T47D (cell line): Measurements from ENCODE around the gene TYK2.

Experiments used
- DNase-seq, 2 experiments: peaks; one replicate each; pipeline versions ENCODE4 v3.0.0 to v3.0.0-alpha.2; 2011 to 2012; ENCODE audit warnings: low read depth in 1 of 2, low spot score in 1 of 2
- JUND ChIP-seq: IDR thresholded peaks from 2 replicates; pipeline ENCODE4 v1.6.1; 2012; ENCODE audit warnings: low read depth
- in situ Hi-C: cut with HindIII; loops from 2 replicates; pipeline ENCODE4 v1.10.0; 2016; ENCODE audit warnings: low sequenced_read_pairs, low pct_unique_long_range_greater_than_20kb

TYK2 gene

DNA sequence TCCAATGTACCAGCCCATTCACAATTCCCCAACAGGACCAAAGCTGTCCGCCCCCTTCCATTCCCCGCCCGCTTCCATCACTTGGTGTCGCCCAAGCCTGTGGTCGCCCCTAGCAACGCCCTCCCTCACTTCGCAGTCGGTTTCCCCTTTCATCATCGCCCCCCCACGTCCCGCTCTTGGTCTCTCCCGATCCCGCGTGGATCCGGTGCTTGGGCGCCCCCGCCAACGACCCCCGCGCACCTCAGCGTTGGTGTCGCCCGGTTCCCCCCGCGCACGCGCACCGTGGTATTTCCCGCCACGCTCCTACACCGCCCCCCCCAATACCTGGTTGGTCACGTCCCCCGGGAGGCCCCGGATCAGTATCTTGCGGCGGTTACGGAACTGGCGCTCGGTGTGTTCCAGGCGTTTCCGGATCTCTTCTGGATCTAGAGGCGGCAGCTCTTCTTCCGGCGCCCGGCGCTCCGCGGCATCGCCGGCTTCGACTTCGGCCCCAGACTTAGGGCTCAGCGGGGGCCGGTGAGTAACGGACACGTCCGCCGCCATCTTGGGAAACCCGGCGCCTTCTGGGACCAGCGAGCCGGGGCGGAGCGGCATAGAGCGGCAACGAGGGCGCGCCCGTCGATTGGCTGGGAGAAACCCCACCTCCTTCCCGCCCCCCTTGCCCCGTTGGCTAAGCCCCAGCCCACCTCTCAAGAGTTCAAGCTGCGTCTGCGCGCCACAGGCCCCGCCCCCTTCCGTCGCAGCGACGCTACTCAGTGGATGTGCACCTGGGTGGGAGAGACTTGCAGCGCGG is 47.2 kb downstream of the TYK2 start, which contains the start of gene RAVER1:
RAVER1 (minus strand) TSS at position 565 of the 793 bp plus-strand sequence; CDS start at position 543, 22 bp downstream.
- TF ChIP-seq JUND: no peak
- in situ Hi-C loops: no loop called here
- DNase-seq: peak; percentile 87 to 97

DNA sequence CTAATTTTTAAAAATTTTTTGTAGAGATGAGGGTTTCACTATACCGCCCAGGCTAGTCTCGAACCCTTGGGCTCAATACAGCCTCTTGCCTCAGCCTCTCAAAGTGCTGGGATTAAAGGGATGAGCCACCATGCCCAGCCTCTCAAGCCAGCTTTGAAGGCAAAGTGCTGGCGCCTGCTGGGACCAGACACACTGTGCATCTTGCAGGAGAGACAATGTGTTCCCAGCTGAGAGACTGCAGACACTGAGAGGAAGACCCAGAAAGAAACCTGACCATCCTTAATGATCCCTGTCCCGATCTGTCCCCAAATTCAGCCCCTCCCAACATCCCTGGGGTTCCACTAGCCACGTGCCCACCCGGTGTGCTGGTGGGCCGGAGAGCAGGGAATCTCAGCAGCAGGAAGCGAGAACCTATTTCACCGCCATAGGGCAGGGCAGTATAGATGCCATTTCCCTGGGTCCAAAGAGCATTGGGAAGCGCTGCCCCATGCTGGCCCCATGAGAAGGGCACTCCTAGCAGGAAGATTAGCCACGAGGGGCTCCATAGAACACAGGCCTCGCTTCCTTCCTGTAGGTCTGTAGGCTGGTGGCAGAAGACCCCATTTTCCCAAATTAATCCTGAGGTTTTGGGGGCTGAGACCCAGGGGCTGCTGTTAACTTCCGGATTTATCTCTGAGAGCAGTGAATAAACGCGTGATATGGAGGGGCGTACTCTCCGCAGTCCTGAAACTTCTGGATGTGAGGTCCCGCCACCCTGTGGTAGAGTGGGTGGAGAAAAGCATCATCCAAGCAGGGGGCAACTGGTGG is 48.0 kb downstream of the TYK2 start:
- in situ Hi-C loops: no loop called here
- TF ChIP-seq JUND: no peak
- no peak for DNase-seq

DNA sequence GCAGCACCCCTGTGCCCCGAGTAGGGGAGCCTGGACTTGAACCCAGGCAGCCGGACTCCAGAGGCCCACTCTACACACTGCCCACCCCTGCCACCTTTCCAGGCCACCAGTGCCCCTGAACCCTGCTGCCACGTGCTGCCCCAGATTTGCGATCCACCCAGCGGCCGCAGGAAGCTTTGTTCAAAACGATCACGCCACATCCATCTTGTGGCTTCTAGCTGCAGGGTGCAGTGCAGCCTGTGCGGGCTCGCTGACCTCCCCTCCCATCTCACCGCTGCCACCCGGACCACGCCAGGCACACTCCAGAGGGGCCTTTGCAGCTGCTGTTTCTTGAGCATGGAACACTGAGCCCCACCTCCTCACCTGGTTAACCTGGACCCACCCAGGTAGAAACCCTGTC is 50.8 kb downstream of the TYK2 start:
- DNase-seq: no peak
- in situ Hi-C loops: no loop called here
- TF ChIP-seq JUND: no peak

DNA sequence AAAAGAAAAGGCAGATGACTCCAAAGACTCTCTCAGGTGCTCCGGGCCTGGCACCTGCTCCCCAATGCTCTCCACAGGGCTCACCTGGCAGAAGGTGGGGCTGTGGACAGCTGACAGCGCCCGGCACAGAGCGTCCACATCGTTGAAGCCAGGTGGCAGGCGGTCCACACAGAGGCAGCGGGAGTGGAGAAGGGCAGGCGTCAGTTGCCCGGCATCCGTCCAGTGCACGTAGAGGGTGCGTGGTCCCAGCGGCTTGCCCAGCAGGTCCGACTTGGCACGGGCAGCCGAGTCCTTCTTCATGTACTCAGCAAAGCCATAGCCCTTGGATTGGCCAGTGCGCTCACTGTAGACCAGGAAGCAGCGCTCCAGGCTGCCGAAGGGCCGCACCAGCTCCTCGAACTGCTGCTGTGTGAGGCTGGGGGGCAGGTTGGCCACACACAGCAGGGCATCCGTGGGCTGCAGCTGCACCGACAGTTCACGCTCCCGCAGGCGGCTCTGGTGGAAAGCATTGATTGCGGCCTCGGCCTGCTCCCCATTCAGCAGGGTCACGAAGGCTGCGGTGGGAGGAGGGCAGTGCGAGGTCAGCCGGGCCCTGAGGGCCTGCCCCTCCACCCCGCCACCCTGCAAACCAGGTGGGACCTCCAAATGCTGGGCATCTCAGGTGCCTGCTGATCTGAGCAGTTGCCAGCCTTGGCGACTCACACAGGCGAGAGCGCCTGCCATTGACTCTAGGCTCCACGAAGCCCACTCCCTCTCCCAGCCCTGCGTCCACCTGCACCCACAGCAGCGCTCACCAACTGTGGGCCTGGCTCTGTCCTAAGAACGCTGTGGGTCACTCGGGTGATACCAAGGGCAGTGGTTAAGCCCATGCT is 51.6 kb downstream of the TYK2 start:
- no peak for DNase-seq
- in situ Hi-C loops: no loop called here
- TF ChIP-seq JUND: no peak

DNA sequence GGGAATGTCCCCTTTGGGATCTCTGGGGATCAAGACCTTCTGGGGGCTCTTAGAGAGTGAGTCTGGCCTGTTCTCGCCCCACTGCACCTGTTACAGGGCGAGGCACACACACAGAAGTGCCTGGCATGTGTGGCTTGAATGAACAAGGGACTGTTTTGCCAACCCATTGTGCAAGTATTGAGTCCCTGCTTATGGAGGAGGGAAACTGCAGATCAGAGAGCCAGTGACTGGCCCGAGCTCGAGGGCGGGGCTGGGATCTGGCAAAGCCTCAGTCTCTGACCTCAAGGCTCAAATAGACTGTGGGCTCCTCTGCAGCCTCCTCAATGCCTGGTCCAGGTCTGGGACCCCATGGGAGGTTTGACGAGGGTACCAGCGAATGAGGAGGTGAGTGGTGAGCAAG is 52.6 kb downstream of the TYK2 start:
- in situ Hi-C loops: no loop called here
- no peak for TF ChIP-seq JUND
- no peak for DNase-seq

DNA sequence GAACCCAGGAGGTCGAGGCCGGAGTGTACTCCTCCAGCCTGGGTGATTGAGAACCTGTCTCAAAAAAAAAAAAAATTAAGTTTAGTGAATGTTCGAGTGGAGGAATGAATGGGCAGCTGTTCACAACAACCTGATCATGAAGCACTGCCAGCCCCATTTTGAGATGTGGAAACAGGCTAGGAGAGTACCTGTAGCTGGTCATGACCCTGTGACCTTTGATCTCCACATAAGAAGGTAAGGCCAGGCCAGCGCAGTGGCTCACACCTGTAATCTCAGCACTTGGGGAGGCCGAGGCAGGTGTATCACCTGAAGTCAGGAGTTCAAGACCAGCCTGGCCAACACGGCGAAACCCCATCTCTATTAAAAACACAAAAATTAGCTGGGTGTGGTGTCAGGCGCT is 54.6 kb downstream of the TYK2 start:
- in situ Hi-C loops: no loop called here
- TF ChIP-seq JUND: no peak
- no peak for DNase-seq

DNA sequence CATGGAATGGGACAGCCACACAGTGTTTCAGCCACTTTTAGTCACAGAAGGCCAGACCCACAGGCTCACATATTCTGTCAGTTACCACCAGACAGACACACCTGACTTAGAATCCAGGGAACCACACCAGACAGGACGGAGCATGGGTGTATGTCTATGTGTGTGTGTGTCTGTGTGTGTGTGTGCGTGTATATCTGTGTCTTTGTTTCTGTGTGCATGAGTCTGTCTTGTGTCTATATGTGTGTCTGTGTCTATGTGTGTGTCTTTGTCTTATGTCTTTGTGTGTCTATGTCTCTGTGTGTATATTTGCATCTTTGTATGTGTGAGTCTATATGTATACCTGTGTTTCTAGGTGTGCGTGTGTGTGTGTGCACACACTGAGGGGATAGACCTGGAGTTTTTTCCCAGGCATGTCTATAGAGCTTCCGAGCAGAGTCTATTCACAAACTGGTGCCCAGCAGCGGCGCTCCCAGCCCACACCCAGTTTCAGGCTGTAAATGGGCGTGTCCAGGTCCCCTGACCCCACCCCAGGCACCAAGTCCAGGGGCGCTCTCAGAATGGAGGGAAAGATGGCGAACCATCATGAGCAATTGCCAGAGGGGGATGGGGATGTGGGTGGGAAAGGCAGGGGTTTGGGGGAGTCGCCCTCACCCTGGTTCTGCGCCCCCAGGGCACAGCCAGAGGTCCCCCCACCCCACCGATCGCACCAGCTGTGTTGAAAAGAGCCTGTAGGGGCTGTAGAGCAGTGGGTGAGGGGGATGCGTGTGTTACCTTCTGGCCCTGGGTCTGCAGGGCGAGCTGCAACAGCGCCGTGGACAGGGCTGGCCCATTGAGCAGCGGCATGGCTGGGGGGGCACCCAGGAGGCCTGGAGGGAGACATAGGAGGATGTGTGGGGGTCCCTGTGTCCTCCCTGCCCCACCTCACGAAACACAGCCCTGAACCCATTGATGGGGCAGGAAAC is 58.2 kb downstream of the TYK2 start:
- in situ Hi-C loops: no loop called here
- TF ChIP-seq JUND: no peak

DNA sequence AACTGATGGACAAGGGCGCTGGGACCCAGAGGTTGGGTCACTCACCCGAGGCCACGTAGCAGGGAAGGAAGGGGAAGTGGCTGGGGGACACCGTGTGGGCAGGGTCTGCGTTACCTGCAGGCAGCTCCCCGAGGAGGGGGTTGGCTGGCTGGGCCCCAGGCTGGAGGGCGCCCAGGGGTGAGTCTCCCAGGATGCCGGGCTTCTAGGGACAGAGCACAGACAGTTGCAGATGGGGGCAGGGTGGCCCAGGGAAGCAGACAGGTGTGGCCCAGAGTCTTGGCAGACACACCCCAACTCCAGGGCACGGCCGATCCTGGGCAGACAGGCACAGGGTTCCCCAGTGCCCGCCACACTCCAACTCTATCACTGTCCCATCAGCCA is 59.0 kb downstream of the TYK2 start:
- no peak for TF ChIP-seq JUND
- in situ Hi-C loops: no loop called here
- DNase-seq: no peak

More for the DNA sequence above, 58.2 kb downstream of the TYK2 start:
- DNase-seq: no peak

DNA sequence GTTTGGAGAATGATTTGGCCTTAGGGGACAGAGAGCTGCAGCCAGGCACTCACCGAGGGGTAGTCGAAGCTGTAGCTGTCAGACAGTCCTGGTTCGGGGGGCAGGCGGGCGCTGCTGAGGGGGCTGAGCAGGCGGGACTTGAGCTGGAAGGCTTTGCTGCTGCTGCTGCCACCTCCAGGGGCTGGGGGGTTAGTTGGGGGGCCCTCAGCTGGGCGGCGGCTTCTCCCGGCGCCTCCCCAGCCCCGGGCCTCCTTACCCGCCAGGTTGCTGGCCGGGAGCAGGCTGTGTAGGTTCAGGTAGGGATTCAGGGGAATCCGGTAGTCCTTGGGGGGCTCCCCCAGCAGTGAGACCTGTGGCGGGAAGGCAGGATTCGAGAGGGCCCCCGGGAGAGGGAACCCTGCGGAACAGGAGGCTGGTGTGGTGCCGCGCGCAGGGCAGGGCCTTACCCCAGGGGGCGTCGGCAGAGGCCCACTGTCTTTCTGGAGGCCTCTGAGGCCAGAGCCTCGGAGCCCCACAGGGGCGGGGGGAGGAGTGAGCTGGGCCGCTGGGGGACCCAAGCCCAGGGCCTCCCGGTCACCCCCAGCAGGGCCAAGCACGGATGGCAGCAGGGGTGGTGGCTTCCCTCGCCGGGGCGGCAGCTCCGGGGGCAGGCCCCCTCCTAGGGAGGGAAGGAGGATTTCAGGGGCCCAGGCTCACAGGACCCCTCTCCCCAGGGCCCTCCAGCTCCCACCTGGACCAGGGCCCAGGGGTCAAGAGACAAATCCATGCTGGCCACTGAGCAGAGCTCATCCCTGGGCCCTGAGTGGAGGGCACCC is 59.6 kb downstream of the TYK2 start:
- in situ Hi-C loops: no loop called here
- no peak for TF ChIP-seq JUND
- no peak for DNase-seq

DNA sequence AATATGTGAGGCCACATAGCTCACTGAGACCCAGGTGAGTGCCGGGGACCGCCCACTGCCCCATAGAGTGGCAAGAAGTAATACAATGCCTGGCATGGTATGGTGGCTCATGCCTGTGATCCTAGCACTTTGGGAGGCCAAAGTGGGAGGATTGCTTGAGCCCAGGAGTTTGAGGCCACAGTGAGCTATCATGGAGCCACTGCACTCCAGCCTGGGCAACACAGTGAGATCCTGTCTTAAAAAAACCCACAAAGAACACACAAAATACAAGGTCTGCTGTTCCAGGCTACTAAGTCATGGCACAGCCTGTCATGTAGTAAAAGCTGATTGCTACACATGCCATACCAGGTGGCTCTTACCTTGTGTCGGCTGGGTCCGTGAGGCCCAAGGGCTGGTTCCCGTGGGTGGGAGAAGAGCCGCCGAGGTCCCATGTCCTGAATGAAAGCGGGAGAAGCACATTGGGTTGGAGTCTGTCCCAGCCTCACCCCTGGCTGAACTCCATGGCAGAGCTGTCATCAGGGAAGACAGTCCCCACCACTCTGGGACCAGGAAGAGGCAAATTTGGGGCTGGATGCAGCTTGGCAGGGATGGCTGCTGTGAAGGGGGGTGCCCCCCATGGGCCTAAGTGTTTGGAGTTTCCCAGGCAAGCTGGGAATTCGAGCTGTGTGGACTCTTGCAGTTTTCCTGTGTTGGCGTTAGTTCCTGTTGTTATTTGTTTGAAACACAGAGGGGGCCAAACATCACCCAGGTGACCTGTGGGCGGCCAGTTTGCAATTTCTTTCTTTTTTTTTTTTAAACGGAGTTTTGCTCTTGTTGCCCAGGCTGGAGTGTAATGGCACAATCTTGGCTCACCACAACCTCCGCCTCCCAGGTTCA is 61.3 kb downstream of the TYK2 start:
- DNase-seq: no peak
- in situ Hi-C loops: no loop called here
- no peak for TF ChIP-seq JUND
